ENCODE measurements around the gene API5. TPM values are rescaled to one million over a fixed set of nuclear protein-coding genes. Genes with fewer than 3 reads are reported as not detected.

API5 gene
- polyA plus RNA-seq (2012; ENCODE audit: insufficient read length, low read depth) = 21.6 TPM

- TF ChIP-seq TAF1 (IDR thresholded peaks at IDR 0.05; ENCODE audit: borderline replicate concordance, insufficient read depth, low read length) = peak; percentile 97
- peak; percentile 80 for TF ChIP-seq POLR2AphosphoS5 (IDR thresholded peaks at IDR 0.05; ENCODE audit: low read depth, low read length)
- TF ChIP-seq REST (IDR thresholded peaks at IDR 0.05; ENCODE audit: insufficient read depth in 1 of 2, low read depth in 2 of 2, low read length in 2 of 2) = peak; percentile 25 to 65; a peak in 1 of 4 replicates
- TF ChIP-seq FOXP2 (optimal IDR thresholded peaks at IDR 0.05; ENCODE audit: borderline replicate concordance, extremely low read depth, extremely low read length, insufficient read depth) = no peak
- 0 out of 2 replicates have a peak, but pooled peaks have one; percentile 57 for TF ChIP-seq SIN3A (IDR thresholded peaks at IDR 0.05; ENCODE audit: borderline replicate concordance, insufficient read depth, low read length)
Measured at GRCh38 chr11:43311791-43312607, at the start of gene API5. Gene API5 (plus strand): TSS chr11:43311996. CDS start chr11:43312128, 132 bp downstream.

- no peak for TF ChIP-seq SIN3A (IDR thresholded peaks at IDR 0.05; ENCODE audit: borderline replicate concordance, insufficient read depth, low read length)
- TF ChIP-seq TAF1 (IDR thresholded peaks at IDR 0.05; ENCODE audit: borderline replicate concordance, insufficient read depth, low read length) = no peak
- TF ChIP-seq POLR2AphosphoS5 (IDR thresholded peaks at IDR 0.05; ENCODE audit: low read depth, low read length) = no peak
- no peak for TF ChIP-seq FOXP2 (optimal IDR thresholded peaks at IDR 0.05; ENCODE audit: borderline replicate concordance, extremely low read depth, extremely low read length, insufficient read depth)
- TF ChIP-seq REST (IDR thresholded peaks at IDR 0.05; ENCODE audit: insufficient read depth in 1 of 2, low read depth in 2 of 2, low read length in 2 of 2) = no peak
Measured at GRCh38 chr11:43267856-43268580, 43.8 kb upstream of the API5 start.

- no peak for TF ChIP-seq FOXP2 (optimal IDR thresholded peaks at IDR 0.05; ENCODE audit: borderline replicate concordance, extremely low read depth, extremely low read length, insufficient read depth)
- no peak for TF ChIP-seq REST (IDR thresholded peaks at IDR 0.05; ENCODE audit: insufficient read depth in 1 of 2, low read depth in 2 of 2, low read length in 2 of 2)
- TF ChIP-seq POLR2AphosphoS5 (IDR thresholded peaks at IDR 0.05; ENCODE audit: low read depth, low read length) = no peak
- TF ChIP-seq TAF1 (IDR thresholded peaks at IDR 0.05; ENCODE audit: borderline replicate concordance, insufficient read depth, low read length) = no peak
- TF ChIP-seq SIN3A (IDR thresholded peaks at IDR 0.05; ENCODE audit: borderline replicate concordance, insufficient read depth, low read length) = no peak
Measured at GRCh38 chr11:43268786-43269185, 43.0 kb upstream of the API5 start.

GRCh38 chr11:43269254-43269918 lies 42.4 kb upstream of the API5 start:
- TF ChIP-seq REST (IDR thresholded peaks at IDR 0.05; ENCODE audit: insufficient read depth in 1 of 2, low read depth in 2 of 2, low read length in 2 of 2) = no peak
- no peak for TF ChIP-seq SIN3A (IDR thresholded peaks at IDR 0.05; ENCODE audit: borderline replicate concordance, insufficient read depth, low read length)
- TF ChIP-seq POLR2AphosphoS5 (IDR thresholded peaks at IDR 0.05; ENCODE audit: low read depth, low read length) = no peak
- TF ChIP-seq FOXP2 (optimal IDR thresholded peaks at IDR 0.05; ENCODE audit: borderline replicate concordance, extremely low read depth, extremely low read length, insufficient read depth) = no peak
- TF ChIP-seq TAF1 (IDR thresholded peaks at IDR 0.05; ENCODE audit: borderline replicate concordance, insufficient read depth, low read length) = no peak
